Tibial nerve (tissue), 4 donors: ENCODE measurements around the gene ASB5.

Experiments used
- CTCF ChIP-seq, 5 experiments: fragments of 200-600 bp in 3 of 5; fragments of 450-650 bp in 2 of 5; sonication (generic) in 3 of 5; IDR thresholded peaks; one replicate each; pipeline ENCODE4 v1.5.1; 2016 to 2019; ENCODE audit warnings: antibody characterized with exemption in 5 of 5, mild to moderate bottlenecking in 3 of 5, moderate library complexity in 2 of 5
- EP300 ChIP-seq, 2 donors: sonication (generic); formaldehyde crosslinking; IDR thresholded peaks; one replicate each; pipeline ENCODE4 v1.6.1; 2017; ENCODE audit warnings: antibody characterized with exemption in 2 of 2, mild to moderate bottlenecking in 1 of 2
- POLR2A ChIP-seq, 2 donors: fragments of 450-650 bp; IDR thresholded peaks; one replicate each; pipeline ENCODE4 v1.6.1; 2017; ENCODE audit warnings: antibody characterized with exemption in 2 of 2, mild to moderate bottlenecking in 2 of 2, moderate library complexity in 2 of 2

DNA sequence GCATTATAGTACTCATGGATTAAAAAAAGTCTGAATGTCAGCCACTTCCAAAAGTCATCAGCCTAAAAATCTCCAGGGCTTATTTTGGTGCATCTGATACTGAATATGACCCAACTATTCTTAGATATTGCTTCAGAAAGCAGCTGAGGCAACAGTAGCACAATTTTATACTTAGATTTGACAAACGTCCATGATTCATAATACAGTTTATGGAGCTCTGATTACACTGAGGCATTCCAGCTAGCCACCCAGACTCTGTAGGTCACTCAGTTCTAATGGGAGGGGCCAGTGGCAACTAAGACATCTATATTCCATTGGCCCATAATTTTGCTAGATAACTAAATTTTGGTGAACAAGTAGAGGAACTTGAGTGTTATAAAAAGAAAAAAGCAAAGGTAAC lies 84.0 kb downstream of the ASB5 start:
- TF ChIP-seq CTCF (IDR thresholded peaks at IDR 0.05) (no peak), EP300 (IDR thresholded peaks at IDR 0.05) (no peak), POLR2A (IDR thresholded peaks at IDR 0.05) (no peak)
